Fibroblast of the aortic adventitia (primary cell): ENCODE measurements around the gene RNF11. TPM values are rescaled to one million over a fixed set of nuclear protein-coding genes. Genes with fewer than 3 reads are reported as not detected.
"Not testable (repeated sequence)": the region's sequence is repeated elsewhere in the genome, so short reads cannot be mapped to it uniquely, and the experiment has no call there.

Source experiments
- DNase-seq: peaks from one replicate; pipeline ENCODE4 v3.0.0-alpha.2; 2010; ENCODE audit warnings: low read depth
- H3K4me3 ChIP-seq: 2 replicates; pipeline ENCODE4 v1.5.1; 2011; ENCODE audit warnings: low read depth, mild to moderate bottlenecking, control low read depth, low read length, moderate library complexity
- CTCF ChIP-seq: IDR thresholded peaks from 2 replicates; pipeline ENCODE4 v1.5.1; 2011; ENCODE audit warnings: mild to moderate bottlenecking, low read length, control low read depth, inconsistent platforms; ENCODE audit not compliant: insufficient read depth
- total RNA-seq: library from RNA; depleted of rRNA; stranded (reverse); fragments of >200 nt; gene quantifications from 2 replicates; pipeline ENCODE4 v1.2.3, GENCODE V29; 2012; ENCODE audit warnings: low replicate concordance

Gene RNF11
- total RNA-seq, 1 donor, result 112 TPM

- TF ChIP-seq CTCF, result no peak
- no peak for DNase-seq
- H3K4me3 ChIP-seq, result no peak overlapping the region
Measured at GRCh38 chr1:51224255-51224654, 11.8 kb upstream of the RNF11 start.

- DNase-seq, H3K4me3 ChIP-seq: not testable (repeated sequence)
Measured at GRCh38 chr1:51227231-51227960, 8.7 kb upstream of the RNF11 start.

DNA sequence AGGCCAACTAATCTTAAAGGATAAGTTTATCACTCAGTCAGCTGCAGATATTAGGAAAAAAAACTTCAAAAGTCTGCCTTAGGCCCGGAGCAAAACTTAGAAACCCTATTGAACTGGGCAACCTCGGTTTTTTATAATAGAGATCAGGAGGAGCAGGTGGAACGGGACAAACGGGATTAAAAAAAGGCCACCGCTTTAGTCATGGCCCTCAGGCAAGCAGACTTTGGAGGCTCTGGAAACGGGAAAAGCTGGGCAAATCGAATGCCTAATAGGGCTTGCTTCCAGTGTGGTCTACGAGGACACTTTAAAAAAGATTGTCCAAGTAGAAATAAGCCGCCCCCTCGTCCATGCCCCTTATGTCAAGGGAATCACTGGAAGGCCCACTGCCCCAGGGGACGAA lies 7.6 kb upstream of the RNF11 start:
- H3K4me3 ChIP-seq, DNase-seq: not testable (repeated sequence)

GRCh38 chr1:51230501-51231078 lies 5.5 kb upstream of the RNF11 start:
- H3K4me3 ChIP-seq, result no peak overlapping the region
- no peak for TF ChIP-seq CTCF
- DNase-seq, result no peak

DNA sequence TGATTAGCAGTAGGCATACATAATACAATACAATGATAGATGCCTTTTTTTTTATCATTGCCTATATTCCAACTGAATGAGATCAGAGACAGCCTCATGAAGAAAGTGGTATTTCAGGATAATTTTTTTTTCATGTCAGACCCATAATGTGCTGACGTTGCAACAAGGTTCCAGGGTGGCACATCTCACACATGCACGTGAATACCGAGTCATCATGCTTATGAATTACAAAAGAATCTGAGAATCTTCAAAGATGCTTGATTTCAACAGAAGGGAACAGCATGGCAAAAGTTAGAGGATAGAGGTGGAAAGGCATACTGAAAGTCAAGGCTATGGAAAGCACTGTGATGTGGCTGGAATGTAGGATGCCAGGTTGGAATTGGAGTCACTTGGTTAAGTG lies 5.0 kb upstream of the RNF11 start:
- H3K4me3 ChIP-seq, result no peak overlapping the region
- TF ChIP-seq CTCF, result no peak
- DNase-seq, result no peak

DNA sequence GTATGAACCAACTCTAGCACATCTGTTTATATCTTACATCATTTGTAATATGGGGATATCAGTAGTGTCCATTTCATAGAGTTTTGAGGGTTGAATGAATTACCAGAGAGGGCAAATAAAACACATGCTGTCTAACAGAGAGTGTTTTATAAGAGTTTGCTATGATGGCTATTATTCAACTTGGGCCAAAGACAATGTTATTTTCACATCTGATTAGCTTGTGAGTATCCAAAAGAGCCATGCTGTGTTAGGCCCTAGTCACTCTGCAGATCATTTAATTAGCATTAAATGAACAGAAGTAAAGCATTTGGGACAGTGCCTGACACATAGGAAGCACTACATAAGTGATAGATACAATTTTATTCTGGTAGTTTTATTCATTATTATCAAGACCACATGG lies 4.2 kb upstream of the RNF11 start:
- H3K4me3 ChIP-seq, result no peak overlapping the region
- DNase-seq, result no peak
- TF ChIP-seq CTCF, result no peak

GRCh38 chr1:51234236-51234635 lies 1.8 kb upstream of the RNF11 start:
- not testable (repeated sequence) for DNase-seq, H3K4me3 ChIP-seq

DNA sequence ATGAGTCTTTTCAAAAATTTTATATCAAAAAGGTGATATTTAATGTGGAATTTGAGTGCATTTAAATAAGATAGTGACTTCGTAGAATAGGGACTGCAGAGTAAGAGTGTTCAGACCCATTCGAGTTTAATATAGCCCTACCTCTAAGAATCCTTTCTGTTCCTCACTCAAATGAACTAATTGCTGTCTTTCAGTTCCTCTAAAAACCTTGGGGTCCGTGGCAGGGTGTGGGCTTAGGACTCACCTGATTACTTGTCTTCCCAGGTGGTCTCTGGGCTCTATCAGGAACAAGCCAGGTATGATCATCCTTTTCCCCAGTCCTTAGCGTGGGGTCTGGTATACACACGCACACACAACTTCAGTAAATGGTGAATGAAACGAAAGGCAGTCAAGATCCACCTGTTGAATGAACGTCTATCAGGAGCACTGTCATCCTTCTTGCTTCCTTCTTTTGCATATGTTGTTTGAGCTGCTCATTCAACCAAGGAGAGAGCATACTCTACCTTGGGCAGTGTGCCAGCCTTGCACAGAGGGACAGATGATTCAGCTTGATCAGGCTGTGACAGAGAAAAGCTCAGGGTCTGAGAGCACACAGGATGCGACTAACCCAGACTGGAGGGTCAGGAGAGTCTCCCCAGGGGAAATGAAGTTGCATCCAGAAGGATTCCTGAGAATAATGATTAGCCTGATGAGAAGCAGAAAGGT lies 1.2 kb upstream of the RNF11 start:
- no peak overlapping the region for H3K4me3 ChIP-seq
- DNase-seq, result no peak
- no peak for TF ChIP-seq CTCF
